Mesendoderm (in vitro differentiated cells): Measurements from ENCODE around the gene ANKRD44.

Experiments
- DNase-seq: peaks from one replicate; pipeline ENCODE4 v3.0.0; 2013
- H2AK5ac ChIP-seq: 2 replicates; pipeline ENCODE4 v1.6.1; 2013; ENCODE audit warnings: low read length, inconsistent platforms
- H2BK120ac ChIP-seq: 2 replicates; pipeline ENCODE4 v1.6.1; 2013; ENCODE audit warnings: low read depth, mild to moderate bottlenecking, low read length, moderate library complexity, mixed read lengths
- H2BK15ac ChIP-seq: replicated peaks from 2 replicates; pipeline ENCODE4 v1.6.1; 2013; ENCODE audit warnings: low read depth, mild to moderate bottlenecking, moderate library complexity
- H2BK5ac ChIP-seq: 2 replicates; pipeline ENCODE4 v1.6.1; 2013; ENCODE audit warnings: low read length, inconsistent platforms
- H3K18ac ChIP-seq: 2 replicates; pipeline ENCODE4 v1.6.1; 2013; ENCODE audit warnings: mild to moderate bottlenecking, low read length, mixed read lengths
- H3K23ac ChIP-seq: one replicate; pipeline ENCODE4 v1.6.1; 2013; ENCODE audit warnings: low read length
- H3K27ac ChIP-seq: 2 replicates; pipeline ENCODE4 v1.5.1; 2013; ENCODE audit warnings: low read depth, mild to moderate bottlenecking, inconsistent platforms, low read length, moderate library complexity
- H3K27me3 ChIP-seq: 2 replicates; pipeline ENCODE4 v1.6.1; 2013; ENCODE audit warnings: low read length, control low read depth, mild to moderate bottlenecking, inconsistent platforms; ENCODE audit not compliant: insufficient read depth, poor library complexity
- H3K36me3 ChIP-seq: 2 replicates; pipeline ENCODE4 v1.6.1; 2013; ENCODE audit warnings: low read length, inconsistent platforms; ENCODE audit not compliant: control insufficient read depth, insufficient read depth
- H3K4ac ChIP-seq: one replicate; pipeline ENCODE4 v1.6.1; 2013; ENCODE audit warnings: low read depth, mild to moderate bottlenecking, low read length, moderate library complexity
- H3K4me1 ChIP-seq: 2 replicates; pipeline ENCODE4 v1.6.1; 2013; ENCODE audit warnings: low read depth, low read length, inconsistent platforms; ENCODE audit not compliant: control insufficient read depth
- H3K4me2 ChIP-seq: 2 replicates; pipeline ENCODE4 v1.6.1; 2013; ENCODE audit warnings: low read length
- H3K4me3 ChIP-seq: 2 replicates; pipeline ENCODE4 v1.5.1; 2013; ENCODE audit warnings: mild to moderate bottlenecking, low read length
- H3K56ac ChIP-seq: one replicate; pipeline ENCODE4 v1.6.1; 2013; ENCODE audit warnings: low read length
- H3K79me1 ChIP-seq: 2 replicates; pipeline ENCODE4 v1.6.1; 2013; ENCODE audit warnings: low read length, inconsistent platforms
- H3K79me2 ChIP-seq: 2 replicates; pipeline ENCODE4 v1.6.1; 2013; ENCODE audit warnings: mild to moderate bottlenecking, low read length; ENCODE audit not compliant: control insufficient read depth, insufficient read depth
- H3K9ac ChIP-seq: 2 replicates; pipeline ENCODE4 v1.6.1; 2013; ENCODE audit warnings: low read length, inconsistent platforms
- H4K5ac ChIP-seq: one replicate; pipeline ENCODE4 v1.6.1; 2013; ENCODE audit warnings: low read length
- H4K8ac ChIP-seq: one replicate; pipeline ENCODE4 v1.6.1; 2013; ENCODE audit warnings: low read depth, mild to moderate bottlenecking, control low read depth, low read length, moderate library complexity
- WGBS: extraction: QIAGEN DNeasy Blood & Tissue Kit; methylation state at CpG from one replicate; pipeline ENCODE4 v1.1.7; 2013; ENCODE audit warnings: low lambda C conversion rate, missing lambda C conversion rate; ENCODE audit not compliant: insufficient coverage; ENCODE audit errors: extremely low coverage; 5-methylcytosine and 5-hydroxymethylcytosine counted together

The ANKRD44 gene

DNA sequence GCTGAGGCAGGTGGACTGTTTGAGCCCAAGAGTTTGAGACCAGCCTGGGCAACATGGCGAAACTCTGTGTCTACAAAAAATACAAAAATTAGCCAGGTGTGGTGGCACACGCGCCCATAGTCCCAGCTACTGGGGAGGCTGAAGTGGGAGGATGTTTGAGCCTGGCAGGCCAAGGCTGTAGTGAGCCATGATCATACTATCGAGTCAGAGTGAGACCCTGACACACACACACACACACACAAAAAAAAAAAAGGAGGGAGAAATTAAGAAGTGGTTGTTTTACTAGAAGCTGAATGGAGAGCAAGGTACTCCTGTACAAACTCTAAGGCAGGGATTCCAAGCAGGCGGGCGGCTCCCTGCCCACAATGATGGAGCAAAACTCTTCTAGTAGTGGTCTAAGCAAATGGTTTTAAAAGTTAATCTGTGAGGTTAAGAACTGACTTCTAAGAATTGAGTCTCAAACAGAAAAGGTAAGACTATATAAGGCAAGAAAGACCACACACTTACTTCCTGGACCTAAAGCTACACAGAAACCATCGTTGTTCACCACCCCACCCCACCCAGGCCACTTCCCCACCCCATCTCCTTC lies 2.6 kb downstream of the ANKRD44 start:
- Histone ChIP-seq H3K79me1 (no peaks in the 10 kb centered on the region), H3K4me1 (no peaks in the 10 kb centered on the region), H3K23ac (no peak overlapping the region), H4K8ac (no peak overlapping the region), H3K4ac (no peak overlapping the region), H3K27ac (no peak overlapping the region), H3K56ac (no peak overlapping the region), H3K36me3 (no peaks in the 10 kb centered on the region), H3K4me3 (no peak overlapping the region), H3K9ac (no peak overlapping the region), H3K27me3 (no peaks in the 10 kb centered on the region), H2BK15ac (no peak overlapping the region), H4K5ac (no peak overlapping the region), H2BK120ac (no peak overlapping the region), H2AK5ac (no peak overlapping the region), H3K18ac (no peak overlapping the region), H3K4me2 (no peak overlapping the region), H2BK5ac (no peak overlapping the region), H3K79me2 (no peaks in the 10 kb centered on the region)
- no peak for DNase-seq
- no CpG with 5 or more reads among the region's 7 CpGs for WGBS

GRCh38 chr2:197307236-197307932 lies 3.2 kb downstream of the ANKRD44 start:
- Histone ChIP-seq H3K4me2 (no peak overlapping the region), H3K18ac (no peak overlapping the region), H3K9ac (no peak overlapping the region), H3K36me3 (no peaks in the 10 kb centered on the region), H3K4ac (no peak overlapping the region), H2AK5ac (no peak overlapping the region), H4K8ac (no peak overlapping the region), H2BK5ac (no peak overlapping the region), H3K4me1 (no peaks in the 10 kb centered on the region), H2BK120ac (no peak overlapping the region), H3K27ac (no peak overlapping the region), H3K27me3 (no peaks in the 10 kb centered on the region), H2BK15ac (no peak overlapping the region), H3K23ac (no peak overlapping the region), H4K5ac (no peak overlapping the region), H3K79me1 (no peaks in the 10 kb centered on the region), H3K56ac (no peak overlapping the region), H3K79me2 (no peaks in the 10 kb centered on the region), H3K4me3 (no peak overlapping the region)
- no peak for DNase-seq
- no CpG with 5 or more reads among the region's 1 CpG for WGBS

DNA sequence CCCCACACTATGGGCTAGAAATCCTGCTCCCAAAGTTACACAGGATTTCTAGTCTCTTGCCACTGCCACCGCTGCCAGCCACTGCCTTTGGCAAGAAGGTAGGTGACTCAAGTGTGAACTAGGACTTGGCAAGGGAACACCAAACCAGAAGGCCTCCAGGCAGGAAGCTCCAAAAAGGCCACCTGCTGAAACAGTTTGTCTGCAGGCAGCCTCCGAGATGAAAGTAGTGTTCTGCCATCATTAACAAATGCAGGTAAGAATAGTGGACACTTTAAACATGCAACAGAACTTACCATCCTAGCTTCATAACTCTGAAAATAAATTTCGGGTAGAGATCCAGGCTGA lies 3.9 kb downstream of the ANKRD44 start:
- Histone ChIP-seq H3K4ac (no peak overlapping the region), H3K4me2 (no peak overlapping the region), H3K4me1 (no peaks in the 10 kb centered on the region), H4K5ac (no peak overlapping the region), H3K4me3 (no peak overlapping the region), H4K8ac (no peak overlapping the region), H2BK5ac (no peak overlapping the region), H3K9ac (no peak overlapping the region), H3K36me3 (no peaks in the 10 kb centered on the region), H3K27me3 (no peaks in the 10 kb centered on the region), H3K23ac (no peak overlapping the region), H2AK5ac (no peak overlapping the region), H2BK15ac (no peak overlapping the region), H3K79me1 (no peaks in the 10 kb centered on the region), H3K18ac (no peak overlapping the region), H3K79me2 (no peaks in the 10 kb centered on the region), H3K27ac (no peak overlapping the region), H2BK120ac (no peak overlapping the region), H3K56ac (no peak overlapping the region)
- WGBS = no CpG with 5 or more reads among the region's 3 CpGs
- DNase-seq = no peak

DNA sequence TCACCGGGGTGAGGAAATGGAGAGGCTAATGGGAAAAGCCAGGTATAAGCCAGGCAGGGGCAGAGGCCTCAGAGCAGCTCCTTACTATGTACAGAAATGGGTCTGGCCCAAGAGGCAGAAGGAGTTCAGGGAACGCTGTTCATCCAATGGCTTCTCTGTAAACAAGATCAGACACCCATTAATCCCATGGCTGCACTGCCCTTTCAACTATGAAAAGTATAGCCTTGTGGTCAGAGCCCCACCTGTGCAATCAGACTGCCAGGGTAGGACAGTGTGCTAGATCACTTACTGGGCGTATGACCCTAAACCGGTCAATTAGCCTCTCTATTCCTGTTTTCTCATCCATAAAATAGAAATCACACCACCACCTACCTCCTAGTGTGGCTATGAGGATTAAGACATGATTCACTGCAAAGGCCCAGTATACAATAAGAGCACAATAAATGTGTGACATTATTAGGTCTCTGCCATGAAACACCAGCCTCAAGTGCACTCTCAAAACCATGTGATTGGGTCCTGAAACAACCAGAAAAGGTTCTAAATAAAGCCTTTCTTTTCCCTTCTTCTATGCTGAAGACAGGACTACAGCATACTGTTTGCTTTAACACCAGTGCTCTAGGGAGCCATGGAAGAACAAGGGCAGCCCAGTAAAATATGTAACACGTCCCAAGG lies 4.4 kb downstream of the ANKRD44 start:
- H2BK15ac ChIP-seq = no peak overlapping the region
- H3K9ac ChIP-seq = no peak overlapping the region
- no peak overlapping the region for H2AK5ac ChIP-seq
- DNase-seq = no peak
- H3K4me1 ChIP-seq = no peaks in the 10 kb centered on the region
- no peak overlapping the region for H2BK5ac ChIP-seq
- H3K4me3 ChIP-seq = no peak overlapping the region
- no peak overlapping the region for H4K8ac ChIP-seq
- no peaks in the 10 kb centered on the region for H3K79me1 ChIP-seq
- H3K18ac ChIP-seq = no peak overlapping the region
- H3K79me2 ChIP-seq = no peaks in the 10 kb centered on the region
- WGBS = no CpG with 5 or more reads among the region's 5 CpGs
- H3K27ac ChIP-seq = no peak overlapping the region
- H2BK120ac ChIP-seq = no peak overlapping the region
- H3K27me3 ChIP-seq = no peaks in the 10 kb centered on the region
- no peak overlapping the region for H3K56ac ChIP-seq
- H3K4me2 ChIP-seq = no peak overlapping the region
- no peak overlapping the region for H3K4ac ChIP-seq
- no peaks in the 10 kb centered on the region for H3K36me3 ChIP-seq
- no peak overlapping the region for H4K5ac ChIP-seq
- H3K23ac ChIP-seq = no peak overlapping the region

- Histone ChIP-seq H4K5ac (no peak overlapping the region), H4K8ac (no peak overlapping the region), H3K27me3 (no peaks in the 10 kb centered on the region), H3K23ac (no peak overlapping the region), H2AK5ac (no peak overlapping the region), H3K4ac (no peak overlapping the region), H3K9ac (no peak overlapping the region), H2BK5ac (no peak overlapping the region), H3K27ac (no peak overlapping the region), H3K79me2 (no peaks in the 10 kb centered on the region), H3K18ac (no peak overlapping the region), H2BK15ac (no peak overlapping the region), H3K36me3 (no peaks in the 10 kb centered on the region), H3K79me1 (no peaks in the 10 kb centered on the region), H3K4me1 (no peaks in the 10 kb centered on the region), H3K4me3 (no peak overlapping the region), H3K4me2 (no peak overlapping the region), H3K56ac (no peak overlapping the region), H2BK120ac (no peak overlapping the region)
- WGBS = no CpG with 5 or more reads among the region's 3 CpGs
- no peak for DNase-seq
These were observed 6.0 kb downstream of the ANKRD44 start for GRCh38 chr2:197304556-197305011.
